ENCODE data around the gene NIBAN1.
"Not testable (repeated sequence)": the region's sequence is repeated elsewhere in the genome, so short reads cannot be mapped to it uniquely, and the experiment has no call there.

Gene NIBAN1

DNA sequence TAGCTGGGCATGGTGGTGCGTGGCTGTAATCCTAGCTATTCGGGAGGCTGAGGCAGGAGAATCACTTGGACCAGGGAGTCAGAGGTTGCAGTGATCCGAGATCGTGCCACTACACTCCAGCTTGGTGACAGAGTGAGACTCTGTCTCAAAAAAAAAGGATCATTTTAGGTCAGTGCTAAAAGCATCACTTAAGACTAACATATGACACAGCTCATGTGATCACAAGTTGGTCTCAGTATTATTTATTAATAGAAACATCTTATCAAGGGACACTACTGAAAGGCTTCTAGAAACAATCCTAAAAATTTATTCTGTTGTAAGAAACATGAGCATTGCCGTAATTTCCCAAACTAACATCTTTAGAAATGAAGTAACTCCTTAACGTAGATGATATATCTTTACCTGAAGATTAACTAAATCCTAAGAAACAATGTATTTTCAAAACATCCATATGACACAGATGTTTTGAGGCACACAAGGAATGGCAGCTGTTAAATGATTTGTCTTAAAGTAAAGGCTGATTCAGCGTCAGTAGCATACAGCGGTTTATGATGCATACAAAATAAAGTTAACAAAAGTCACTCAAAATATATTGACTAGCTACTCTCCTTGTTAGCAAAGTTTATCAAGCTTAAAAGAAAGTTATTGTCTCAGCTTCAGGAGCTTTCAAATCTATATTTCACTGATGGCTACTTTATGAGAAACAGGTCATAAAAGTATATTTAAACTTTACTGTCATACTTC is 2.6 kb downstream of the NIBAN1 start:
- DNase-seq = no peak

DNA sequence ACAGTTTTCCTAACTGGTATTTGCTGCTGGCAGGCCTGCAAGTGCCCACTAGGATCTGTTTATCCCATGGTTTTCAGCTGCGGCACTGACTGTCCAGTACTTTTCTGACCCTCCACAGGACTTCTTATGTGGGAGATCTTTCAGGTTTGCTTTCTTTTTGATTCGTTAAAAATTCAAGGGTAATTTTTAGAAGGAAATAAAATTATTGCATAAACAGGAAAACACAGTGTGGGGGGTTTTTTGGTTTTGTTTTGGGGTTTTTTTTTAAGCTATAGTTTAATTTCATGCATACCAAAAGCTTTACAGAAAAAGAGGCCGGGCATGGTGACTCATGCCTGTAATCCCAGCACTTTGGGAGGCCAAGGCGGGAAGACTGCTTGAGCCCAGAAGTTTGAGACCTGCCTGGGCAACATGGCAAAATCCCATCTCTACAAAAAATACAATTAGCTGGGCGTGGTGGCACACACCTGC is 3.6 kb downstream of the NIBAN1 start:
- no peak for DNase-seq

DNA sequence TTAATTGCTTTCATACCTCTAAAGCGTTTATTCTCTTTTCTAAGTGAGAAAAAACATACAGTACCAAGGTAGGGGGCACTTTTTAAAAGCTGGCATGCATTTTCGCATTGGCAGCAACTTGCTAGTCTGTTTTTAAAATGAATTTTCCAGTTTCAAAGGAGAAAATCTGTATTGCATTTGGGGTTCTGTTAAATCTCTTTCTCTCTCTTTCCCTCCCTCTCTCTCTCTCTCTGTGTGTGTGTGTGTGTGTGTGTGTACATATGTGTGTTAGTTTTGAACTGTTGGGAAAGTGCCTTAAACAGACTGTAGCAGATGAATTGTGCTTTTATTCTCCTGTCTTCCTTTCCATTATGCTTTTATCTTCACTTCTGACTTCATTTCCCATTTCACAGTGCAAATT is 7.3 kb downstream of the NIBAN1 start:
- DNase-seq = no peak

DNA sequence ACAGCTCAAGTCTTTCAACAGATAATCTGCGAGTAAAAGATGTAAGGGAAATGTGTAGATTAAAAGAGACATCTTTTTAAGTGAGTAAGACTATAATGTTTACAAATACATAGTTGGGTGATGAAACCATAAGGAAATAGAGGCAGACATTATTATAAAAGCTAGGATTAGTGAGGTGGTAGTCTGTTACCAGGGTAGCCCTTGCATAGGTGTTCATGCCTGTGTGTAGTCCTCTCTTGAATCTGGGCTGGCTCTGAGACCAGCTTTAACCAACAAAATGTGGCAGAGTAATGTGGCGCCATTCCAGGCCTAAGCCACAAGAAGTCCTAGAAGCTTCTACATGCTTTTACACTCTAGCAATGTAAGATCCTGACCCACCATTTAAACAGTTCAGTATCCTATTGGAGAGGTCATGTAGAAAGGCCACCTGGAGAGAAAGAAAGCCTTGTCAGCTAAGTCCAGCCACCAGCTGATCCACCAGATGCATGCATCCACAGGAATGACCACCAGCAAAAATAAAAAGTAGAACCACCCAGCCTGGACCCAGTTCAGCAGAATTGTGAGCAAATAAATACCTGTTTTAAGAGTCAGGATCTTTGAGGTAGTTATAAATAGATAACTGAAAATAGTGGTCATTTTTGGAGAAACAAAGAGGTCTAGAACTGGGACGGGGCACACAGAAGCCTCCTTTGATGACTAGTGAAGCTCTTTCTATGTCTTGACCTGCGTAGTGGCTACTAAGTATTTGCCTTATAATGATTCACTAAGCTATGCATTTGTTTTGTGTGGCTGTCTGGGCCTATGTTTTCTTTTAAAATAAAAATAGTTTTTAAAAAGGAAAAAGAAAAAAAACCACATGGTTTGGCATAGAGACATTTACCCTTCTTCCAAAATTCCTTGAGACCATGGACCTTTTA is 8.1 kb downstream of the NIBAN1 start:
- no peak for DNase-seq

DNA sequence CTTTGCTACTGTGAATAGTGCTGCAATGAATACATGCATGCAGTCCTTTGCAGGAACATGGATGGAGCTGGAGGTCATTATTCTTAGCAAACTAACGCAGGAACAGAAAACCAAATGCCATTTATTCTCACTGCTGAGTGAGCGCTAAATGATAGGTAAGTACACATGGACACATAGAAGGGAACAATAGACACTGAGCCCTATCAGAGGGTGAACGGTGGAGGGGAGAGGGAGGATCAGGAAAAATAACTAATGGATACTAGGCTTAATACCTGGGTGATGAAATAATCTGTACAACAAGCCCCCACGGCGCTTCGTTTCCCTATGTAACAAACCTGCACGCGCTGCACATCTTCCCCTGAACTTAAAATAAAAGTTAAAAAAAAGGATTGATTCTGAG is 8.9 kb downstream of the NIBAN1 start:
- no peak for DNase-seq

DNA sequence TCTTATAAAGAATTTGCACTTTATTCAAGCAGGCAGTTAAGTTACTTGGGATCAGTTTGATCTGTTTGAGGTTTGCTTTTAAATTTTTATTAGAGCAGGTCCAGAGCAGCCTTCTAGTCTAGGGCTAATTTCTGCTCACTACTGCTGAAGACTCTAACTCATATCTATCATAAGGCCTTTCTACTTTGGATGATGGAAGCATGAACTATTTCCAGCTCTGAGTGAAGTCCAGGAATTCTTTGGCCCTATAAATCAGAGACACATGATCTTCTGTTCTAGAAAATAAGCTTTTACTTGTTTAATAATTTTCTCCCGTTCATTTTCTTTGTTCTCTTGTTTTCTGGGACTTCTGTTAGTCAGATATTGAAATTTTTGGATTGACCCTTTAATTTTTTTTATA is 14.7 kb downstream of the NIBAN1 start:
- no peak for DNase-seq

DNA sequence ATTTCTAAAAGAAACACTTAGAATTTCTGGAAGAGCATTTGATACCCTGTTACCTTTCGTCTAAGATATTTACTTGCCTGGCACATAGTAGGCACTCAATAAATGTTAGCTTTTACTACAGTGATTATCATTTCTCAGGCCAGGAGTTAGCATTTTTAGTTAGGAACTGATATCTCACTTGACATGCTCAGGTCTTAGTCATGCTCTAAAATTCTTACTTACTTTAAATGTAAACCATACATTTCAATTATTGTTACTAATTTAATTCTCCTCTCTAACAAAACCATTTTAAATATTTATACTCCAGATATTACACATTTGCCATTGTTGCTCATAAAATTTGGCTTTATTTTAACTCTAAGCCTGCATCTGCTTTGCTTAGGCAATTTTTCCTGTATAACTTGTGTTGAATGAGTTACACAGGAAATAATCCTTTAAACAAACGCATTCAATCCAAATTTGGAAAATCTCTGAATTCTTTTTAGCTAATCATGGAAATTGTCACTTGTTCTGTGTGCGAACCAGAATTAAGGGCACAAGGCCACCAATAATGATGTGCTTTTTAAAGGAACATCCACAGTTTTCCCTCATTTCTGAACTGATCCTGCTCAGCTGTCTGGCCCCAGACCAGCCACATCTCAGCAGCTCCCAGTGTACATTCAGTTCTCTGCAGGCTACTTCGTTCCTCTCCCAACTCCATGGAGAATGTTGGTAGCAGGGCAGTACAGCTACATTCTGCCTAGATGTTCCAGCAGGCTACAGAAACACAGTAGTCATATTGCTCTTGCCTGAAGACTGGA is 15.6 kb downstream of the NIBAN1 start:
- DNase-seq = no peak

DNA sequence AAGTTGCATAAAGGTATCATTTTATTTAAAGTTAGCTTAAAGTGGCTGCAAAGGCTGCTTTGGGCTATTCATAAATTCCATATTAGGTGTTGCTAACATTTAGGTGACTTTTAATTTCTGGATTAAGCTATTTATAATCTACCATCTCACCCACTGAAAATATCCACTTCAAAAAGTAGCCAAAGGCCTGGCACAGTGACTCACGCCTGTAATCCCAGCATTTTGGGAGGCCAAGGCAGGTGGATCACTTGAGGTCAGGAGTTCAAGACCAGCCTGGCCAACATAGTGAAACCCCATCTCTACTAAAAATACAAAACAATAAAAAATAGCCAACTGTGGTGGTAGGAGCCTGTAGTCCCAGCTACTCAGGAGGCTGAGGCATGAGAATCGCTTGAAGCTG is 16.4 kb downstream of the NIBAN1 start:
- not testable (repeated sequence) for DNase-seq

DNA sequence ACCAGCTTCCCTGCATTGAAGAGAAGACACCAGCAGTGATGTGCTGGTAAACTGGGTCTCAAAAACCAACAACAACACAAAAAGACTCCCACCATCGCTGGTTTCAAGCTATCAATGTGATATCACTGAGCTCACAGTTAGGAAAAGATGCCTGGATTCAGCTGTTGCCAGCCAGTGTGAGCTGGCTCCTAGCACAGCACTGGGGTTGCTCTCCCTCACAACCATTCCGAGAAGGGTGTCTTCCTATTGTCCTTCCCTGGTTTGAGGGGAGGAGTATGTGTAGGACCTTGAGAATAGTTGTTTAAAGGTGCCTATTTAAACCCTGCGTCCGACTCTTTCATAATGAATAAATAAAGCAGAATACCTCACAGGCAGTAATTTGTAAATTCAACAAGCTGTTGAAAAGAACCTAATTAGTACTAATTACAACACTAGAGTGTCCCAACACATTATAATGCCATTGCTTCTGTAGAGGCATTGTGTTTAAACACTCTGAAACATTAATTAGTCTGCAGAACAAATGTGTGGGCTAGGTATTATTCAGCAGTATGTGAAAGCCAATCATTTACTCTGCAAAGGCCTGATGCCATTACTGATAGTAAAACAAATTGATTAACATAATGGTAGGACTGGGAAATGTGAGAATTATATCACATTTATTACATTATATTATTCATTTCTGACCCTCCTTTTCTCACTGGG is 17.2 kb downstream of the NIBAN1 start:
- DNase-seq = no peak

DNA sequence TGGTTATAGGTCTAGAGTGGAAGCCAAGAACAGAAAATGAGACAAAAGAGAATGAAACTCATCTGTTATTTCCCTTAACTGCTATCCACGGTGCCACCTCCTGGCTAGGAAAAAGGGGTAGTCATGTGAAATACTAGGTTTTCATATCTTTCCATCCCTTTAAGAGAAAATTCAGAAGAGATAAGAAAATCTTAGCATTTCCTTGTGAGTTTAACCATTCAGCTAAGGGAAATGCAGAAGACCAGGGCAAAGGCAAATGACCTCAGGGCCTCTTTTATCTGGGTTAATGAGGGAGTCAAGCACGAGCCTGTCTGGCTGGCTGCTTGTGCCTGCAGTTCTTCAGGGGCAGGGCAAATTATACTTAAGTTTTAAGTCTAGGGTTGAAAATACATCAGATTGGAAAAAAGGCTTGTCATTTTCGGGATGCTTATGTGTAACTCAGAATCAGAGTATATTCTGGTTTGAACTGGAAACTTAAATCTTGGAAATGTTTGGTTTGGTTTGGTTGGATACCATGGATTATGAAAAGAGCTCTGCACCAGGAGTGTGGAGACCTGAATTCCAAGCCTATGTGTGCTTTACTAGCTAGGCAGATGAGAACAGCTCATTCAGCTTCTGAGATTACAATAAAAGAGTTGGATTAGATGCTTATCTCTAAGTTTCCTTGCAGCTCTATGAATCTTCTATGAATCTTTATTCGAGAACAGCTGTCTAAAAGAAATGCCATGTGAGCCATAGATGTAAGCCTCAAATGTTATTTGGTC is 19.9 kb downstream of the NIBAN1 start:
- peak; percentile 83 for DNase-seq

DNA sequence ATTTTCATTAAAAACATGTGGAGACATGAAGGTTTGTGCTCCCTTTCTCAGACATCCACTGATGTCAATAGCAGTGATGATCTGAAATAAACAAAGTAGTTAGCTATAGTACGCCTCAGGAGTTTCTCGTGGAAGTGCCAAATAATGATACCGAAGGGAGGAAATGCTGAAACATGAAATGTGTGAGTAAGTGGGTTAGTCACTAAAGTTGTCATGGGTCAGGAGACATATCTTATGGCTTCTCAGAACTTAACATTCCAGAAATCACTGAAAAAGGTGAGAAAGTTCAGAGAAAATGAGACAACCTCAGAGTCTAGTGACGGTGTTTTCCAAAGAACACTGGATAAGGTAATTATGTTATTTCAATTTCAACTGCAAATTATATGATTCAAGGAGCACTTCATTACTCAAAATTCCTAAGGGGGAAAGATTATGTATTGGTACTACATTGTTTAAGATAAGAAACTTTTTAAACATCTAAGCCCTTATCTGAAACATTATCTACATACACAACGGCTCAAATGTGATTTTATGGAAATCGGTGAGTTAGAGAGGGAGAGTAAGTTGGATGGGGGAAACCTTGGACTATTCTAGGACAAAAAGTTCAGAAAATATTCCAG is 20.6 kb downstream of the NIBAN1 start:
- no peak for DNase-seq

DNA sequence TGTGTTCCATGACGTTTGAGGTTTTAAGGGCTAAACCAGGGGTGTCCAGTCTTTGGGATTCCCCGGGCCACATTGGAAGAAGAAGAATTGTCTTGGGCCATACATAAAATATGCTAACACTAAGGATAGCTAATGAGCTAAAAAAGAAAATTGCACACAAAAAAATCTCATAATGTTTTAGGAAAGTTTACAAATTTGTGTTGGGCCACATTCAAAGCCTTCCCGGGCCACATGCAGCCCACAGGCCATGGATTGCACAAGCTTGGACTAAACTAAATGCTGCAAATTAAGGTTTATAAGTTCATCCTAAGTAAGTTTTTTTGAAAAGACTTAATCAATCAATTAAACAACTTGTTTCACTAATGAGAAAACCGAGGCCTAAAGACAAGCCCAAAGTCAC is 21.9 kb downstream of the NIBAN1 start:
- DNase-seq = no peak

DNA sequence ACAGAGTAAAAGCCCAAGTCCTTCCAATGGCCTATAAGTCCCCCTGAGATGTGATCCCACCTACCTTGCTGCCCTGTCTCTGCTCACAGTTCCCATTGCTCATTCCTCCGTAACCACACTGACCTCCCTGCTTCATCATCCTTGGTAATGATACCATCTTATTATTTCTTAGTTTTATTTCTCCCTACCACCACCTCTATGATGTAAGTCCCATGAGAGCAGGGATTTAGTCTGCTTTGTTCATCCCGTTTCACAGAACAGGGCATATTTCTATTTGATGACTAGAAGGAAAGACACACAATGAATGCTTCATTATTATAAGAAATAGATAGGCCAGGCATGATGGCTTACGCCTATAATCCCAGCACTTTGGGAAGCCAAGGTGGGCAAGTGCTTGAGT is 22.5 kb downstream of the NIBAN1 start:
- no peak for DNase-seq

DNA sequence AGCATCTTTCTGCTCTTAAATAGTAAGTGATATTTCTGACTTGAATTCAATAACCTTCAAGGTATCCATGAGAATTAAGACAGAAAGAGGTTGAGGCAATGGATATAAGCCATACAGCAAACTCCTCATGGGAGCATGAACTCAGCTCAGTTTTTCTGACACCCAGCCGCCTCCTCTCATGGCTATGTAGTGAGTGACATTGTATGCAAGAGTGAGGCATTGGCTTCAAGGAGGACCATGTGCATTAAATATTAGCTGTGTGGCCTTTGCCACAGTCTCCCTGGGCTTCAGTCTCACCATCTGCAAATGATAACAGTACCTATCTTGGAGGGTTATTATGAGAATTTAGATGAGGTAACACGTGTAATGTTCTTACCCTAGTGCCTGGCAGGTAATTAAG is 23.4 kb downstream of the NIBAN1 start:
- no peak for DNase-seq

DNA sequence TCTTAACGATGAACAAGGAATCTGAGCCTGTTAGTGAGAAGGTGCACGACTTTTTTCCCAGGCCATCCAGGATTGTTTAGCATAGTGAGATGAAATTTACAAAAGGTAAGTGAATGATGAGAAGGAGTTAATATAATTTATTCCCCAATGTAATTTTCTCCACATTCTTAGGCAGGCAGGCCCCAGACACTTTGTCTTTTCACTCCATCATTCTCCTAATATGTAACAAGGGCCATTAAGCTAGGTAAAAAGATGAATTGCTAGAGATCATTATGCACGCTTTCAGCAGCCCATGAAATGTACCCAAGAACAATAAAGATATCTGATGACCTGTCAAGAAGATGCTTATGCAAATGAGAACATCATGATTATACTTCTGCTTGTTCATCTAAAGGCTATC is 24.1 kb downstream of the NIBAN1 start:
- no peak for DNase-seq

DNA sequence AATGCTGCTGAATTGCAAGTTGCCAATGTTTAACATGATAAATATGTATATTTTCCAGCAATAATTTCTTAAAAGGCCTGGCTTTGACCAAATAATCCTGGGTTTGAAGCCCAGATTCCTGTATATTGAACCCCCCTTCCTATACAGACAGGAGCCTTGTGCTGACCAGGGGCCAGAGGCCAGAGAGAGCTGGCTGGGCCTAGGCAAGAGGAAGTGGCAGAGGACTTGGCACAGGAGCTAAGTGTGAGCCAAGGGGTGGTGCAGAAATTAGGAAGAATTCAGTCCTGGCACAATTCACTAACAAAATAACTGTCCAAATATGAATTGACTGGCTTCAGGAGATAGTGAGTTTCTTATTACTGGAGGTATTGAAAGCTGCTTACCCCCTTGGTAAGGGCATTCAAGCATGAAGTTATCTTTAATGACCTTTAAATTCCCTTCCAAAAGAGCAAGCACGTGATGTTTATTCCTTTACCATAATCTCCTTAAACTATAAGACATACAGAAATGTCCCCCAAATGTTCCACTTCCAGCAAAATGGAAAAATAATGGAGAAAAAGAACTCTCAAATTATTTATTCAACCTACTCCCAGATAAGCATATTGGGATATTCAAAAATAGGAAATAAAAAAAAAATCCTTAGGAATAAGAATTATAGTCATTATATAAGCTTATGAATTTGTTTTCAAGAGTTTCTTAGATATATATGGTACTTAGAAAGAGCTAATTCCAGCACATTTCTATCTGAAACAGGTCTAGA is 26.6 kb downstream of the NIBAN1 start:
- no peak for DNase-seq

DNA sequence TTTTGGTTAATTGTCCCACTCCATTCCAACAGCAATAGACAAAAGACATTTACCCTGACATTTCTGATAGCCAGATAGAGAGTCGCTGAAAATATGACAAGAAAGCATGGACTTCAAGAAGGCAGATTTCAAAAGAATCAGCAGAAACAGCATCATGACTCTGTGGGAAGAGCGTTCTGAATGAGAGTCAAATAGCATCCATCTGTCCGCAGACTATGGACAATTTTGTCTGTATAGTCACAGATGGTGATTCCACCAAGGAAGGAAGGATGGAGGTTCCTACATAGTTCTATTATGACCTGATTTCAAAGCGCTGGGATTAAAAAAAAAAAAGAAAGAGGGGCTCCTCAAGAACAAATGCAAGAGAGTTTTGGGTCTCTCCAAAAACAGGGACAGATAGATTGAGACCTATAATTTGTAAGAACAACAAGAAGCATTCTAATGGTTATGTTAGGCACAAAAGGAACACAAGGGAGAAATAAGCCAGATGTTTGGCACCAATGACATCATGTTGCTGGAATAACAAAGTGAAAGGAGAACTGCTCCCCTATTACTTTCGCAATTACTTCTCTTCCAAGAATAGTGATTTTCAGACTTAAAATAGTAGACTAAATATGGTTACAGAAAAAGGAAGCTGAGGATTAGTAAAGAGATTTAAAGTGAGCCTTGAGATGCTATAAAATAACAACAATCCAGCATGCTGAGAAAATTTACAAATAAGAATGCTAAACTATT is 28.5 kb downstream of the NIBAN1 start:
- no peak for DNase-seq

DNA sequence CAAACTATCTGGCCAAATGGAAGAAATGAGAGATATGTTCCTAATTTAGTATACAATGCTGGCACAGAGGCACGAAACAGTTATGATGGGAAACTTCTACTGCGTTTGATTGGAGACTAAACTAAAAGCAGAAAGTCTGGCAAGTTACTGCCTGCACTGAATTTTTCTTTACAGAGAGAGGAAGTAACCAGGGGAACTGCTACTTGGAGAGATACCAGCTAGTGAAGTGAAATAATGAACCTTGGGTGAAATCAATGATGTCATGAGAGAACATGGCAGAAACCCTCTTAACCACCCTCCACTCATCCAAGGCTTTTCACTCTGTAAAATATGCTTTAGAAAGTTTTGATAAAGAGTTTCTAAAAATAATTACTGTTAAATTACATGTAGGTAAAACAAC is 29.3 kb downstream of the NIBAN1 start:
- no peak for DNase-seq

DNA sequence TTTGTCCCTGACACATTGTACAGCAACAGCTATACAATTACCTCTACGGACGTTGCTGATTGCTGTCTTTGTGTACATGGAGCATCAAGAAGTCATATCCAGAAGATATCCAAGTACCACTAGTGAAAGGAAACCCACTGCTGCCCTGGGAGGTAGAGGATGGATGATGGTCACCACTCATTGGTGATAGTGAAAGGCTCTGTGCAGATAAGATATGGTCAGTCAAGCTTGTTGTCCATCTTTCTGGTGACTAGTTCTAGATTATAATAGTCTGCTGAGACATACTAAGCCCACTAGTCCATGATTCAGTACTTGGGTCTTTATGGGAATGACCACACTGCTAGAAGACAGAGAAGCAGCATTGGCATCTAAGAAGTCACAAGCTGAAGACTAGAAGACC is 30.3 kb downstream of the NIBAN1 start:
- DNase-seq = no peak

DNA sequence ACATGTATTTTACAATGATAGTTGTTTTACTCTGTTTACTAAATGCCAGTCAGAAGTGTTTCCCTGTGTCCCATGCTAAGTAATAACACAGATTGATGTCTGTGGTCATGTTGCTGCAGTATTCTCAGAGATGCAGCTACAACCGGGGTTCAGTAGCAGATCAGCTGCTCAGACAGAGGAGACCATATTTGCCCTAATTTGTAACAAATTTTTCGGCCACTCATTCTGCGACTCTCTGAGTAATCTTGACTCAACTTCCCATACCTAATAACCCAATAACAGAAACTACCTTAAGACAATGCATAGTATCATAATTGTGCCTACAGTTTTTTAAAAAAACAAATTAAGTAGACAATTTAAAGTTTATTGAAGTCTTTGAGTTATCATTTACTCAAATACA is 32.6 kb downstream of the NIBAN1 start:
- no peak for DNase-seq

Measured in islet precursor cell (in vitro differentiated cells).